Measurements from ENCODE around the gene ANKRD9. TPM values are rescaled to one million over a fixed set of nuclear protein-coding genes. Genes with fewer than 3 reads are reported as not detected.

Gene ANKRD9
- total and polyA plus RNA-seq, 2 of the 13 experiments (the other 11 are each of a cell fraction or from before 2014, with no cell fraction given), result 10.0 to 15.0 TPM

DNA sequence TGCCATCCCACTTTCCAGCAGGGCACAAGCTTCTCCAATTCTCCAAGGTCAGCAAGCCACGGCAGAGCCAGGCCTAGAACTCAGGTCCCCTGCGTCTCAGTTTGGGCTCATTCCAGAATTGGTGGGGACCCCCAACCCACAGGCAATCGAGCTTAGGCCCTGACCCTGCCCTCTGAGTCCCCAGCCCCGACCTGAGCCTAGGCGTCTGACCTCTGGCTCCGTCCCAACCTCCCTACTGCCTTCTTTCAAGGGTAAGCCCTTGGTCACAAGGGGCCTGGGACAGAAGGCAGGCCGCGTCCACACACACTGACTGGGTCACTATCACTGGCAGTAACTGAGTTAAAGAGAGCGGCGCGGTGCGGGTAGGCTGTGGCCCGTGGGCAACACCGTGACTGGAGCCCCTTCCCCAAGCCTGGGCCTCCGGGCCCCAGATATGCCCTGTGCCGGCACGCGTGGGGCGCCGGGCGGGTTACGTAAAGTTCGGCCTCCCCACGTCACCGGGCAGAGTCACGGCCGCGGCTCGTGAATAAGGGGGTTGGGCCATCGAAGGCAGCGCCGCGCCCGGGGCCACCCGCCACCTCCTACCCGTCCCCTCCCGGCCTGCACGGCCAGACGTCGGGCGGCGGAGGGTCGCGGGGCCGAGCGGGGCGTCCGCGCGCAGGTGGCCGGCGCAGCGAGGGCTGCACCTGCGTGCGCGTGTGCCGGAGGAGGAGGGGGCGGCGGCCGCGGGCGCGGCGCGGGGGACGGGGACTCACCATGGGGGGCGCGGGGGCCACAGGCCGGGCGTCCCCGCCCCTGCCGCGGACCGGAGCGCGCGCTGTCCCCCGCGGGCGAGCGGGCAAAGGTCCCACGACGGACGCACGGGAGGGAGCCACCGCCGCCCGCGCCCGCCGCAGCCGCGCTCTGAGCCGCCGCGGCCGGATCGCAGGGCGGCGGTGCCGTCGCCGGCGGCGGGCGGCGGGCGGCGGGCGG lies 516 bp downstream of the ANKRD9 start (continued):
- TF ChIP-seq, protein P1, sequence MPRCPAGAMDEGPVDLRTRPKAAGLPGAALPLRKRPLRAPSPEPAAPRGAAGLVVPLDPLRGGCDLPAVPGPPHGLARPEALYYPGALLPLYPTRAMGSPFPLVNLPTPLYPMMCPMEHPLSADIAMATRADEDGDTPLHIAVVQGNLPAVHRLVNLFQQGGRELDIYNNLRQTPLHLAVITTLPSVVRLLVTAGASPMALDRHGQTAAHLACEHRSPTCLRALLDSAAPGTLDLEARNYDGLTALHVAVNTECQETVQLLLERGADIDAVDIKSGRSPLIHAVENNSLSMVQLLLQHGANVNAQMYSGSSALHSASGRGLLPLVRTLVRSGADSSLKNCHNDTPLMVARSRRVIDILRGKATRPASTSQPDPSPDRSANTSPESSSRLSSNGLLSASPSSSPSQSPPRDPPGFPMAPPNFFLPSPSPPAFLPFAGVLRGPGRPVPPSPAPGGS (CRISPR knock-in tag; IDR thresholded peaks at IDR 0.05), result 0 out of 2 replicates have a peak, but pooled peaks have one; percentile 23
- peak; percentile 64; the same call in 1 of the 2 replicates for TF ChIP-seq KLF13 (CRISPR knock-in tag; IDR thresholded peaks at IDR 0.05)
- TF ChIP-seq KLF11 (CRISPR knock-in tag; IDR thresholded peaks at IDR 0.05), result 0 out of 2 replicates have a peak, but pooled peaks have one; percentile 11
- TF ChIP-seq ZNF713 (CRISPR knock-in tag; IDR thresholded peaks at IDR 0.05), result no peak
- 0 out of 2 replicates have a peak, but pooled peaks have one; percentile 74 for TF ChIP-seq ZNF10 (CRISPR knock-in tag; IDR thresholded peaks at IDR 0.05; ENCODE audit: borderline replicate concordance, low read depth)
- TF ChIP-seq, protein P2, sequence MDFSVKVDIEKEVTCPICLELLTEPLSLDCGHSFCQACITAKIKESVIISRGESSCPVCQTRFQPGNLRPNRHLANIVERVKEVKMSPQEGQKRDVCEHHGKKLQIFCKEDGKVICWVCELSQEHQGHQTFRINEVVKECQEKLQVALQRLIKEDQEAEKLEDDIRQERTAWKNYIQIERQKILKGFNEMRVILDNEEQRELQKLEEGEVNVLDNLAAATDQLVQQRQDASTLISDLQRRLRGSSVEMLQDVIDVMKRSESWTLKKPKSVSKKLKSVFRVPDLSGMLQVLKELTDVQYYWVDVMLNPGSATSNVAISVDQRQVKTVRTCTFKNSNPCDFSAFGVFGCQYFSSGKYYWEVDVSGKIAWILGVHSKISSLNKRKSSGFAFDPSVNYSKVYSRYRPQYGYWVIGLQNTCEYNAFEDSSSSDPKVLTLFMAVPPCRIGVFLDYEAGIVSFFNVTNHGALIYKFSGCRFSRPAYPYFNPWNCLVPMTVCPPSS (IDR thresholded peaks at IDR 0.05), result no peak
- no peak for TF ChIP-seq DNMT3B (CRISPR knock-in tag; conservative IDR thresholded peaks at IDR 0.05)
- TF ChIP-seq ZNF367 (CRISPR knock-in tag; IDR thresholded peaks at IDR 0.05; ENCODE audit: borderline replicate concordance), result no peak
- peak; percentile 22; the same call in 1 of the 2 replicates for TF ChIP-seq MXD1 (CRISPR knock-in tag; IDR thresholded peaks at IDR 0.05)
- TF ChIP-seq ZNF337 (CRISPR knock-in tag; IDR thresholded peaks at IDR 0.05; ENCODE audit: borderline replicate concordance, low read depth), result no peak
- no peak for TF ChIP-seq ZNF672 (CRISPR knock-in tag; IDR thresholded peaks at IDR 0.05)
- no peak for TF ChIP-seq ZBTB38 (CRISPR knock-in tag; IDR thresholded peaks at IDR 0.05)
- TF ChIP-seq NFE2L2 (IDR thresholded peaks at IDR 0.05; ENCODE audit: low read length), result no peak
- TF ChIP-seq ESRRA (CRISPR knock-in tag; IDR thresholded peaks at IDR 0.05; ENCODE audit: low read depth), result 0 out of 2 replicates have a peak, but pooled peaks have one; percentile 25
- TF ChIP-seq HMG20A (CRISPR knock-in tag; IDR thresholded peaks at IDR 0.05; ENCODE audit: borderline replicate concordance), result no peak
- no peak for TF ChIP-seq SMARCC2 (IDR thresholded peaks at IDR 0.05)
- peak; percentile 56 for TF ChIP-seq CREB1 (IDR thresholded peaks at IDR 0.05)
- no peak for TF ChIP-seq CREB1 (CRISPR knock-in tag; IDR thresholded peaks at IDR 0.05)
- TF ChIP-seq ATF1 (CRISPR knock-in tag; IDR thresholded peaks at IDR 0.05), result no peak
- TF ChIP-seq, protein P3, sequence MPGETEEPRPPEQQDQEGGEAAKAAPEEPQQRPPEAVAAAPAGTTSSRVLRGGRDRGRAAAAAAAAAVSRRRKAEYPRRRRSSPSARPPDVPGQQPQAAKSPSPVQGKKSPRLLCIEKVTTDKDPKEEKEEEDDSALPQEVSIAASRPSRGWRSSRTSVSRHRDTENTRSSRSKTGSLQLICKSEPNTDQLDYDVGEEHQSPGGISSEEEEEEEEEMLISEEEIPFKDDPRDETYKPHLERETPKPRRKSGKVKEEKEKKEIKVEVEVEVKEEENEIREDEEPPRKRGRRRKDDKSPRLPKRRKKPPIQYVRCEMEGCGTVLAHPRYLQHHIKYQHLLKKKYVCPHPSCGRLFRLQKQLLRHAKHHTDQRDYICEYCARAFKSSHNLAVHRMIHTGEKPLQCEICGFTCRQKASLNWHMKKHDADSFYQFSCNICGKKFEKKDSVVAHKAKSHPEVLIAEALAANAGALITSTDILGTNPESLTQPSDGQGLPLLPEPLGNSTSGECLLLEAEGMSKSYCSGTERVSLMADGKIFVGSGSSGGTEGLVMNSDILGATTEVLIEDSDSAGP (CRISPR knock-in tag; IDR thresholded peaks at IDR 0.05; ENCODE audit: borderline replicate concordance), result no peak
- TF ChIP-seq RBFOX2 (IDR thresholded peaks at IDR 0.05; ENCODE audit: low read depth, low read length), result peak; percentile 57; the same call in 1 of the 2 replicates
- TF ChIP-seq, protein P4, sequence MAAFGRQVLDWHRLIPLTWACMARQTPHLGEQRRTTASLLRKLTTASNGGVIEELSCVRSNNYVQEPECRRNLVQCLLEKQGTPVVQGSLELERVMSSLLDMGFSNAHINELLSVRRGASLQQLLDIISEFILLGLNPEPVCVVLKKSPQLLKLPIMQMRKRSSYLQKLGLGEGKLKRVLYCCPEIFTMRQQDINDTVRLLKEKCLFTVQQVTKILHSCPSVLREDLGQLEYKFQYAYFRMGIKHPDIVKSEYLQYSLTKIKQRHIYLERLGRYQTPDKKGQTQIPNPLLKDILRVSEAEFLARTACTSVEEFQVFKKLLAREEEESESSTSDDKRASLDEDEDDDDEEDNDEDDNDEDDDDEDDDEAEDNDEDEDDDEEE (CRISPR knock-in tag; IDR thresholded peaks at IDR 0.05), result no peak
- TF ChIP-seq ZNF564 (CRISPR knock-in tag; IDR thresholded peaks at IDR 0.05), result no peak
